ENCODE results near the gene TSG101.
A peak's percentile ranks its signal among the peaks of the same experiment; 100 is the strongest.

Gene TSG101

GRCh38 chr11:18495271-18495670 lies 31.5 kb downstream of the TSG101 start:
- FAIRE-seq, result no peak

GRCh38 chr11:18493310-18493709 lies 33.4 kb downstream of the TSG101 start:
- FAIRE-seq, result no peak
- DNase-seq (ENCODE audit: insufficient read length, low spot score), result no peak

More at GRCh38 chr11:18495271-18495670, 31.5 kb downstream of the TSG101 start:
- DNase-seq (ENCODE audit: insufficient read length, low spot score), result no peak

- FAIRE-seq (no peak), DNase-seq (ENCODE audit: insufficient read length, low spot score) (no peak)
Measured at GRCh38 chr11:18492888-18493287, 33.9 kb downstream of the TSG101 start.

DNA sequence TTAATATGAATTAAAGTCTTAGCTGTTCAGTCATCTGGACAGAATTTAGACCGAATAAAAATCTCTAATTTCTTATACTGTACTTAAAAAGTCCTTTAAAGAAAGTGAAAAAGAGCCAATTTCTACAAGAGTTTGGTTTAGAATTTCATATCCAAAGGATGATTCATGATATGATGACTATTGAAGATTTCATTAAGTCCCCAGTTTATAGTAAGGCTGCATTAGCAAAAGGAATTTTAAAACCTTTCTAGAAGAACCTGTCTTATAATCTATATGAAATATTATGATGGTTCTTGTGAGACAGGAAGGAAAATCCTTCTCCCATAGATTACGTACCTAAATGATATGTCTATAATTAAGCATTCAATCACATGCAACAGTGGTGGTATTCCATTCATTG lies 34.8 kb downstream of the TSG101 start:
- FAIRE-seq (no peak), DNase-seq (ENCODE audit: insufficient read length, low spot score) (no peak)

GRCh38 chr11:18490736-18491485 lies 35.8 kb downstream of the TSG101 start:
- no peak for DNase-seq (ENCODE audit: insufficient read length, low spot score)
- no peak for FAIRE-seq

GRCh38 chr11:18490319-18490718 lies 36.4 kb downstream of the TSG101 start:
- FAIRE-seq (no peak), DNase-seq (ENCODE audit: insufficient read length, low spot score) (no peak)

DNA sequence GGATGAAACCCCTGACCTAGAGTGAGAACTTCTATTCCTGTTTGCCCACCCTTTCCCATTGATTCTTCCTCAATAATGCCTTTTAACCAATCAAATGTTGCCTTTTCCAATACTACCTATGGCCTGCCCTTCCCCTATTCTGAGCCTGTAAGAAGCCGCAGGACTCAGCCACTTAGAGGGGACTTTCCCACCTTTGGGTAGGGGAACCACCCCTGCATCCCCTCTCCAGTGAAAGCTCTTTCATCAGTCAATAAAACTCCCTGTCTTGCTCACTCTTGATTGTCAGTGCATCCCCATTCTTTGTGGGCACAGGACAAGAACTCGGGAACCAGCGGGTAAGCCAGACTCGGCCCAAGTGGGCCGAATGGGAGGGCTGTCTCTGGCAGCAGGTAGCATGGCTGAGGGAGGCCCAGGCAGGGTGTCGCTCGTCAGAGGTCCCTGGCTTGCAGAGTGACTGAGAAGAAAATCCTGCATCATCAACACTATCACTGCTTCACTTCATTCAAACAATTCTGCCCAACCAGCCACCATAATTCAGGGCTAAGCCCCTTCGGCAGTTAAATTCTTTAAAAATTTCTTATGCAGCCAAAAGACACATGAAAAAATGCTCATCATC lies 40.7 kb downstream of the TSG101 start:
- DNase-seq (ENCODE audit: insufficient read length, low spot score), result no peak
- no peak for FAIRE-seq

GRCh38 chr11:18479063-18479462 lies 47.7 kb downstream of the TSG101 start:
- no peak for DNase-seq (ENCODE audit: insufficient read length, low spot score)
- no peak for FAIRE-seq

DNA sequence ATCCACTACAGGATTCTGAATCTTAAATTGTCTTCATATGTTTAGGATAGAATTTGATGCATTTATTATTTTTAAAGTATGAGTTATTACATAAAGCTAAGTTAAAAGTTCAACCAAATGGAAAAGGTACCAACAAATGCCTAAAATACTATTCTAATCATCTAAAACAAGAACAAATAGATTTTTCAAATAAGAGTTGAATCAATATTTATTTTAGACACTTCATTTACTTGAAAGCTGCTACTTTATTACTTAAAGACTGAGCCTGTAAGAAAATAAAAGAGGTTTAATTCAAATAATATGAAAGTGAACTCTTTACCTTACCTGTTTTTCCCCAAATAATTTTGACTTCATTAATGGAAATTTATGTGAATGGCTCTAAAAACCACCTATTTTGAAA lies 54.2 kb downstream of the TSG101 start:
- FAIRE-seq (no peak), DNase-seq (ENCODE audit: insufficient read length, low spot score) (no peak)

DNA sequence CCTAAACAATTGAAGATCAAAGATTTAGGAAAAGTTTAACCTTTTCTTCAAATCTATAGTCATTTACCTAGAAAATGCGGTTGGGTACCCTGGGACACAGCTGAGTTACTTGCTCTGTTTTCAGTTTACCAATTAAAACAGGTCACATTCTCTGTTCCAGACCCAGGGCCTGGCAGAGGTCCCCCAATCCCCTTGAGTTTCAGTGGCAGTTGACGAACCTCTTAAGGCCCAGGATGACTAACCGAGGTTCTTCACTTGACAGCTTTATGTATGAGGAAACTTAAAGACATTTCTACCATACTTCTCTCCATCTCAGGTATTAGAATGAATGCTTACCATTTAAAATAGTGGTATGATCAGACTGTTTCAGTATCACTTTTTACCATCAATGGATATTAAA lies 54.7 kb downstream of the TSG101 start:
- FAIRE-seq, result no peak
- DNase-seq (ENCODE audit: insufficient read length, low spot score), result no peak

- FAIRE-seq (no peak), DNase-seq (ENCODE audit: insufficient read length, low spot score) (no peak)
Measured at GRCh38 chr11:18468961-18469360, 57.8 kb downstream of the TSG101 start.

DNA sequence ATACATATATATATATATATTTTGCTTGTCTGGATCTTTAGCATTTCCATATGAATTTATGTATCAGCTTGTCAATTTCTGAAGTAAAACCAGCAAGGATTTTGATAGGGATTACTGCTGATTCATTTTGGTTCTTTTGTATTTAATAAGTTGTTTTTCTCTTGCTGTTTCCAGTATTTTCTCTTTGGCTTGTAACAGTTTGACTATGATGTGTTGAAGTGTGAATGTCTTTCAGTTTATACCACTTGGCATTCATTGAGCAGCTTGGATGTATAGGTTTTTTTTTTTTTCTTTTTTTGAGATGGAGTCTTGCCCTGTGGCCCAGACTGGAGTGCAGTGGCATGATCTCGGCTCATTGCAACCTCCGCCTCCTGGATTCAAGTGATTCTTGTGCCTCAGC lies 58.7 kb downstream of the TSG101 start:
- DNase-seq (ENCODE audit: insufficient read length, low spot score), result no peak
- FAIRE-seq, result no peak

- FAIRE-seq (no peak), DNase-seq (ENCODE audit: insufficient read length, low spot score) (no peak)
Measured at GRCh38 chr11:18466402-18466801, 60.3 kb downstream of the TSG101 start.

GRCh38 chr11:18463439-18463838 lies 63.3 kb downstream of the TSG101 start:
- DNase-seq (ENCODE audit: insufficient read length, low spot score) (no peak), FAIRE-seq (no peak)

DNA sequence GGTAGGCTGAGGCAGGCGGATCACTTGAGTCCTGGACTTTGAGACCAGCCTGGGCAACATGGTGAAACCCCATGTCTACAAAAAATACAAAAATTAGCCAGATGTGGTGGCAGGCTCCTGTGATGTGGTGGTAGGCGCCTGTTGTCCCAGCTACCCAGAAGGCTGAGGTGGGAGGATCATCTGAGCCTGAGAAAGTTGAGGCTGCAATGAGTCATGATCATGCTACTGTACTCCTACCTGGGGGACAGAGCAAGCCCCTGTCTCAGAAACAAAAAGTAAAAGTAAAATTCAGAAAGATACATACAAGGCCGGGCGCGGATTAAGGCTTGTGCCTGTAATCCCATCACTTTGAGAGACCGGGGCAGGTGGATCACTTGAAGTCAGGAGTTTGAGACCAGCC lies 64.8 kb downstream of the TSG101 start:
- FAIRE-seq (no peak), DNase-seq (ENCODE audit: insufficient read length, low spot score) (no peak)

DNA sequence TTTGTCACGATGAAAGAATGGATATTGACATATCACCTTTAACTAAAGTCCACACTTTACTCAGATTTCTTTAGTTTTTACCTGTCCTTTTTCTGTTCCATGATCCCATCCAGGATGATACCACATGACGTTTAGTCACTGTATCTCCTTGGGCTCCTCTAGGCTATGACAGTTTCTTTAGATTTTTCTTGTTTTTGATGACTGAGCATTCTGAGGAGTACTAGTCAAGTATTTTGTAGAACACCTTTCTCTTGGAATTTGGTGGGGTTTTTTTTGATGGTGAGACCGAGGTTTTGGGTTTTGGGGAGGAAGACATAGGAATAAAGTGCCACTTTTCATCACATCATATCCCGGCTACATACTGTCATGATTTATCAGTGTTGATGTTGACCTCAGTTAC lies 67.1 kb downstream of the TSG101 start:
- FAIRE-seq (no peak), DNase-seq (ENCODE audit: insufficient read length, low spot score) (no peak)

DNA sequence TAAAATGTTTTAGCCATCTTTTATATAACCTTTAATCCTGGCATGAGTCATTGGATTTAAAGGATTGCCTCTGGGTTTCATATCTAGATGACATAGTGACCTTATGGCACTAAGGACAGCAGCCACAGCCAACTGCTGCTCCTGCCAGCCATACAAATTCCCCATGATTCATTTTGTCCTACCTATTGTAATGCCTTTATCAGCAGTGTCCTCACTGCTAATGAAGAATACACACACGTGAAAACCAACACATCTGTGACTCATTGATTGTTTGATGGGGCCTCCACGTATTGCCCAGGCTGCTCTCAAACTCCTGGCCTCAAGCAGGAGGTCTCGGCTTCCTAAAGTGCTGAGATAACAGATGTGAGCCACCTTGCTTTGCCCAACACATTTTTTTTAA lies 69.3 kb downstream of the TSG101 start:
- DNase-seq (ENCODE audit: insufficient read length, low spot score), result peak; percentile 7
- no peak for FAIRE-seq

DNA sequence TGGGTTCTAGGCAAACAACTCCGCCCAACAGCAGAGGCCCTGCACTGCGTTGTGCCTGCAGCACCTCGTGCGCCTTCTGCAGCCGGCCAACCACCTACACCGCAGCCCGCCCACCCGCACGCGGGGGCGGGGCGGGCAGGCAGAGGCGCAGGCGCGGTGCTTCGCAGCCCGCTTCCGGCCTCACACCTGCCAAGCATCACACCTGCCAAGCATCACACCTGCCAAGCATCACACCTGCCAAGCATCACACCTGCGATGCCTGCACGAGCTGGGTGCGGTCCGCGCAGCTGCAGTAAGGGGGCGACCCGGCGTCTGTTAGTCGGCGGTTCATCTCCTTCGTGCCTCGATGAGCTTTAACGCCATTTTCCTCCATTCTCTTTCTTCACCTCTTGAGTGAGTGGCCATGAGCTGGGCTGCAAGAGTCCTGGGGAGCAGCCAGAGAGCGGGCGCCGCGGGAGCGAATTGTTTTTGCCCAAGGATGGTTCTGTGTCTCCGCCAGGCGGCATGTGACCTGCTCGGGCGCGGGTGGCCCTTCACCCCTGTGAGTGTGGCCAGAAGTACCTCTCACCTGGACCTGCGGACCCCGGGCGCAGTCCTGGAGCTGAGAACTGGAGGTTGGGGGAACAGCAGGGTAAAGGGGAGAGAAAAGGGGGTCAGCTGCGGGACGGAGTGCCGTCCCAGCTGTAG lies 70.9 kb downstream of the TSG101 start, which contains the start of gene LDHAL6A:
Gene LDHAL6A (plus strand): TSS at position 171 of the 687 bp plus-strand sequence. CDS start 825 bp downstream, outside the sequence.
- no peak for FAIRE-seq
- no peak for DNase-seq (ENCODE audit: insufficient read length, low spot score)

- FAIRE-seq, result no peak
- peak; percentile 27 for DNase-seq (ENCODE audit: insufficient read length, low spot score)
Measured at GRCh38 chr11:18452927-18453326, 73.8 kb downstream of the TSG101 start.

DNA sequence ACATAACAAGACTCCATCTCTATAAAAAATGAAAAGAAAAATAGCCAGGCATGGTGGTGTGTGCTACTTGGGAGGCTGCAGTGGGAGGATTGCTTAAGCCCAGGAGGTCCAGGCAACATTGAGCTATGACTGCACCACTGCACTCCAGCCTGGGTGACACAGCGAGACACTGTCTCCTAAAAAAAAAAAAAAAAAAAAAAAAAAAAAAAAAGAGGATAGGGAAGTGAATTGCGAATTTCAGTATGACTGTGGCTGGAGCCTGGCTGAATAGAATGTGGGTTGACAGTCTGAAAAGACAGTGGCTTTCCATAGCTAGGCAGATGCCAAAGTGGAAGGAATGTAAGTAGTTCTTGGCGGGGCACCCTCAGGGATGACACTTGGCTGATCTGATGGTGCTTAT lies 77.5 kb downstream of the TSG101 start:
- DNase-seq (ENCODE audit: insufficient read length, low spot score), result no peak
- FAIRE-seq, result no peak

DNA sequence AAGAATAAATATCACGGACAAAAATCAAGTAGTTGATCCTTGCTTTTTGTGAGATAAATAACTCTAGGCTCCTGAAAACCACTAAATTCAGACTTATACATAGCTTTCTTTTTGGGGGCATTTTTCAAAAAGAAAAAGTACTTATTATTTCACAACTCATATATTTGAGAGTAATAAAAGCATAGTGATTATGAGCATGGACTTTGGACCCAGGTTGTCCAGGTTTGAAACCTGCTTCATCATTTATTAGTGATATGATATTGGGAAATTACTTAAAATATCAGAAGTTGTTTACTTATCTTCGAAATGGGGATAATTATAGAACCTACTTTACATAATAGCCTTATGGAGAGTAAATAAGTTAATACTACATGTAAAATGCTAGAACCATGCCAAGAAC lies 88.1 kb downstream of the TSG101 start:
- FAIRE-seq, result no peak

More for the DNA sequence above, 88.1 kb downstream of the TSG101 start:
- DNase-seq (ENCODE audit: insufficient read length, low spot score), result no peak
